HG03066 (cell line): ENCODE measurements around the gene RBM19.

Experiments
- ATAC-seq: cut with Tn5 transposase; IDR thresholded peaks from one replicate; pipeline ENCODE4 v1.9.1; 2021; ENCODE audit warnings: low read depth; ENCODE audit not compliant: unreplicated experiment

Gene RBM19

DNA sequence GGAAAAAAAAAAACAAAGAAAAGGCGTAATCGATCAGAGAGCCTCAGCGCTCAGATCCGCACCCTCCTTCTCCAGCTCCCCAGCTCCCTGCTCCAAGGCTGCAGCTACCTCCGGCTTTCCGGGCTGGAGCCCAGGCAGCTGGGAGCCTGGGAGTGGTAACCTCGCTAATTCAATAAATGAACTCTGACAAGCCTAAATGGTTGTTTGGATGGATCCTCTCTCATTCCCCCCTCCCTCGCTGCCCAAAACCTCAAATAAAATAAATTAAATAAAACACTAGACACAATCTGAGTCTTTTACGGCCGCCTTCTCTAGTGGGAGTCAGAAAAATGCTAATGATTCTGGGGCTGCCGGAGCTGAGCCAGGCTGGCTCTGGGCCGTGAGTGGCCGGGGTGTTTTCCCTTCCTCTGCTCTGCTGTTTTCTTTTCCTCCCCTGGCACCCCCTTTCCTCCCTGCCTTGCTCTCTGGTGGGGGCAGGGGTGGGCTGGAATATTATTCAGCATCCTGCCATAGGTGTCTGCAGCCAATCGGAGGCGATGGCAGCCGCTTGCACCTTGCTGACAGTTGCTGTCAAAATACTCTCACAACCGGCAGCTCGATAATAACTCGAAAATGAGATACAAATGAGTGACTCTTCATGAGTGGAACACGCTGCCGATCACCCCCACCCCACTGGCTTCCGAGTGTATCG lies 76.1 kb downstream of the RBM19 start:
- ATAC-seq: no peak

DNA sequence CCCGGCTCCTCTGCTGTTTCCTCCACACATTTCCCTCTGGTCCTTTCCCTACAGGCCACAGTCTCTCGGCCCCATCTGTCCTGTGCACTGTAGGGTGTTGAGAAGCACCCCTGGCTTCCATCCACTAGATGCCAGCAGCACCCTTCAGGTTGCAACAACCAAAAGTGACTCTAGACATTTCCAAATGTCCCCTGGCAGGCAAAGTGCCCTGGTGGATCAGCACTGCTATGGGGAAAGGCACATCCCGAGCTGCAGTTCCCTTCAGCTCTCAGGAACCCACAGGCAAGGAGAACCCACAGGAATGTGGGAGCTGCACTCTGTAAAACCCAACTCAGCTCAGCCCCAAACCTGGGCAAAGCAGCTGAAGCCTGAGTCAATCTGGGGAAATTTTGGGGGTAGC lies 77.0 kb downstream of the RBM19 start:
- no peak for ATAC-seq

DNA sequence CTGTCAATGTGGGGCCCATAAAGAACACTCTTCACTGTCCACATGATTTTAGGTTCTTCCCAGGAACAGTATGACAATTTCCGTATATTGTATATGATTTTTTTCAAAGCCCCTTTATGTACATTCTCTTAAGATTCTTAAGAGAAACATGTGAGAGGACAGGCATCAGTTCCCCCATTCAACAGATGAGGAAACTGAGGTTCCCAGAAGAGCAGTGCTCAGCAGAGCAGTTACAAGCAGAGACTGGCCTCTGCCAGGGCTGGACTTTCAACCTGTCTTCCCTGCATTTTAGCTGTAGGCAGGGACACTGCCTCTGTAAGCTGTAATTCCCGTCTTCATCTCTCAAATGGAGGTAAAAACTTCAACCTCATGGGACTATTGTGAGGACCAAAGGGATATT lies 77.7 kb downstream of the RBM19 start:
- no peak for ATAC-seq

DNA sequence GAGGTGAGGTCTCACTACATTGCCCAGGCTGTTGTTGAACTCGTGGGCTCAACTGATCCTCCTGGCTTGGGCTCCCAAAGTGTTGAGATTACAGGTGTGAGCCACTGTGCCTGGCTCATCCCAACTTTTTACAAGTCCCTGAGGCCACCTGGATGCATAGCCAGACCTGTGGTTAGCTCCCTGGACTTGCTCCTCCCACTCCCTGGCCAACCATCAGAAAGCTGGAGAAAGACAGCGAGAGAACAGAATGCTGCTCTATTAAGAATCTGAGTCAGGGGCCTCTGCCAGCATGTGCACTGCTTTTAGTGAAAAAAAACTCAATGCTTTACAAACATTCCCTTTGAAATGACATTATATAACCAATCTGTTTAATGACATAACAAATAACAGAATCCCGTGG lies 78.2 kb downstream of the RBM19 start:
- no peak for ATAC-seq

DNA sequence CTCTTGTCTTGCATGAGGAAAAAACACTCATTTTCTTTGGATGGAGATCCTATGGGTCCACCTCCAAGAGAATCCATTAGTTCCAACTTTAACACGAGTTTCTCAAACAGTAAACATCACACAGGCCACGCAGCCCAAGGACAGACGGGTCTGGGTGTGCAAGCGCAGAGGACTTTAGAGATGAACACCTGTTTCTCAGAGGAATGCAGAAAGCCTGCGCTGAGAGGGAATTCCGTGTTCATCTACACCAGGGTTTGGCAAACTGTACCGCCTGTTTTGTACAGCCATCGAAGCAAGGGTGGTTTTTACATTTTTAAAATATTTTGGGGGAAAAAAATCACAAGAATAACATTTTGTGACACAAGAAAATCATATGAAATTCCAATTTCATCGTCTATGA lies 79.4 kb downstream of the RBM19 start:
- ATAC-seq: no peak

DNA sequence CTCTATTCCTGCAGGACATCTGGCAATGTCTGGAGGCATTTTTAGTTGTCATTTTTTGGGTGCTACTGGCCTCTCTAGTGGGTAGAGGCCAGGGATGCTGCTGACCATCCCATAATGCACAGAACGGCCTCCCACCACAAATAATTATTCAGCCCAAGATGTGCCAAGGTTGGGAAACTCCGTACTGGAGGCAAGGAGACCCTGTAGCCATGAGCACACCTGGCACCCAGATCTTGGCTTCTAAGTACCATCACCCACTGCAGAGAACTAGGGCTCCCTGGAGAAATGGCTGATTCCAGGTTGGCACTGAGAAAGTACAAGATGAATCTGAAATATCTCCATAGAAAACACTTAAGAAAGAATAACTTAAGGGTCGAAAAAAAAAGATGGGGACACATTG lies 81.7 kb downstream of the RBM19 start:
- ATAC-seq: no peak

DNA sequence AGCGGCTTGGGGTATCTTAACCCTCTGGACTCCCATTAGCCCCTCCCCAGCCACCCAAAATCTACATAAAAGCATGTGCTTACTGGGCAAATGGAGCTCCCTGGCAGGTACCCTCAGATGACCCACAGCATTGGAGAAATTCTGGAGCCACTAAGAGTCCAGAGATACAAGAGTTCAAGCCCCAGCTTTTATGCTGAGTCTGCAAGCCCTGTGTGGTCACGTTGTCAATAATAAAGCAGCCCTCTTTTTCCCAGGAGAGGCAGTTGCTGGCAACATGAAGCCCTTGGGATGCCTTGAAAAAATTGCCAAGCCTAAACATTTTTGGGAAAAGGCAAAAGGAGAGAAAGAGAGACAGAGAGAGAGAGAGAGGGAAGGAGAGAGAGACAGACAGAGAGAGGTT lies 83.4 kb downstream of the RBM19 start:
- ATAC-seq: no peak

DNA sequence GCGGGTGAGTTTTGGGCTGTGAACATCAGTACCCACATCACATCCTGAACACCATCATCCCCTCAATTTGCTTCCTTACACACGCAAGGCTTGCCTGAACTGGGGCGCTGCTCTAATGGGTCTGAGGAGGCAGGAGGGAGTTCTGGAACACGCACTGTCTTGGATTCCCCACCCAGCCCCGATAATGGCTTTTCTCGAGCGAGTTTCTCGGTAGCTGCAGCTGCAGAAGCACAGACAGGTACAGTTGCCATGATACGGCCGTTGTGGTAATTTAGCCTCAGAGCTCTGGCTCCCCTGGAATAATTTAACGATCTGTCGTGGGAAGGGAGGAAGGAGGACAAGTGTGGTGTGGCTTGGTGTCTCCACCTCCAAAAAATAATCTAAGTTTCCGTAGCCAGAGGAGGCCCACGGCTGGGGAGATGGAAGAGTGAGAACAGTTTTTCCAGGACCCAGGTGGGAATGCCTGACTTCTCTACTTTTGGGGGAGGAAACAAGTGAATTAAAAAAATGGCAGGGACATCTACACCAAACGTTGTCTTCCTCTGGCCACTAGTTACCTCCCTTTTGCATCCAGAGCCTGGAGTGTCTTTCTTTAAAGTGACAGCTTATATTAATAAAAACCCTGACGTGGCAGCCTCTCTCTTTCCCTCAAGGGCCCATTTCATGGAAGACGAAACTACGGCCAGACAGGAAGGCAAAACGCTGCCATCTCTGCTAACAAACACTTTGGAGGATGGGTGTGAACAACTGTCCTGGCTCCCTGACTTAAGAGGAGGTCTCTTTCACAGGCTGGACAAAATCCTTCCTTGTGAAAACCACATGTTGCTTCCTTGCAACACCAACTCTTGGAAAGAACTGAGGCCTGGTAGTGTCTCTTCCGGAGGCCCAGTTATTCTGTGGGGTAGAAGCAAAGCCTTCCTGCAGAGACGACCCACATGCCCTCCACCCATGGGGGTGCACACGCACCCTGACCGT lies 84.8 kb downstream of the RBM19 start:
- ATAC-seq: no peak

DNA sequence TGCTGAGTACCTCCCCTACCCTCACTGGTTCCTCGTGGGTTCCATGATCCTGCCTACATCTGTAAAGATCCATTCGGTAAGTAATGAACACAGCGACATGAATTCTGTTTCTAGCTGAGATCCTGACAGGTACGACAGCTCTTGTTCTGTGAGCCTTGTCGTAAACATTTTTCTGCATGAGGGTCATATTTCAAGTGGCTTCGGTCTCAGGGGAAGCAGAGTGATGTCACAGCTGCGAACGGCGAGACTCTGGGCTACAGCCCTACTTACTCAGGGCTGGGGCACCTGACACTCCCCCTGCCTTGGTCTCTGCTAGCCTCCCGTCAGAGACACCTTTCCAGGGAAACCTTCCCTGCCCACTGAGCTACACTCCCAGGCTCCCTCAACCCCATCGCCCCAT lies 85.8 kb downstream of the RBM19 start:
- no peak for ATAC-seq

DNA sequence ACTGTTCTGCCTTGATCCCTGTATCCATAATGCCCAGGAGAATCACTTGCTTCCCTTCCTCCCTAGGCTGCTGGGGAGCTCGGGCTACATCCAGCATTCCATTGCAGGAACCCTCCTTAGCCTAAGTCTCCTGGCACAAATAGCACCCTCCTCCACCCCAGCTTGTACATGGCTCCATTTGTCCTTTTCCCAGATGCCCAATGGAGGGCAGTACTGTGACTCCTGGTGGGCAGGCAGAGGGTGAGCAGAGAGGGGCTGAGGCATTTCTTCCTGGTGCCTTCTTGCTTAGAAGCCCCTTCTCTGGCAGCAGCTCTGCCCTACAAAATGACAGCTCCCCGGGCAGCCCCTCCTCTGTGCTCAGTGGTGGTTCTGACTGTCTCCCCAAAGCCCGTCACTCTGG lies 86.5 kb downstream of the RBM19 start:
- ATAC-seq: no peak

DNA sequence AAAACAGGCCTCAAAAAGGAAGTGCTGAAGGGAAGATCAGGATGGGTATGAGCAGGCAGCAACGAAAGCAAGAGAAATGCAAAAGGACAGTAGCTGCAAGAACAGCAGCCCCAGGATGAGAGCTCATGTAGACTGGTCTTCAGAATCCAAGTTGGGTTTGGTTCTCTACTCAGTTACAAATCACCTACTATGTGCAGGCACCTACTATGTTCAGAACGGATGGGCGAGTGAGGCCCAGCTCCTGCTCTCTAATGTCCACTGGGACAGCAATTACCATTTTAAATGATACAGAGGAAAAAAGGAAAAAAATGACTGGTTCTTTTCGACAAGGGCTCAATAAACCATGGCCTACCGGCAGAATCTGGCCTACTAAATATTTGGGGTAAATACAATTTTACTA lies 88.5 kb downstream of the RBM19 start:
- no peak for ATAC-seq

DNA sequence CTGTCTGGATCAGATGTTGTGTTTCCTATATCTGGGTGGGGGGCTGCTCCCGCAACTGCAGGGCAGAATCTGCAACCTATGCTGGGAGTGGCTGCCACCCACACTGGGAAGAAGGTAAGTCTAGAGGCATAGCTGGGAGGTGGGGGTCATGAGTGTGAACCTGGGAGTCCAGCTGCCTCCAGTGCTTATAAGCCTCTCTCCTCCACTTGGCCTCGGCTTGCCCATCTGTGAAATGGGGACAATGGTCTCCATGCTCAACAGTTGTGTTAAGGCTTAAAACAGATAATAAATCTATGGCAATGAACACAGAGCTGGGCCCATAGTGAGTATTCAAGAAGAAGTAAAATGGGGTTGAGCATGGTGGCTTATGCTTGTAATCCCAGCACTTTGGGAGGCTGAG lies 90.0 kb downstream of the RBM19 start:
- ATAC-seq: no peak

DNA sequence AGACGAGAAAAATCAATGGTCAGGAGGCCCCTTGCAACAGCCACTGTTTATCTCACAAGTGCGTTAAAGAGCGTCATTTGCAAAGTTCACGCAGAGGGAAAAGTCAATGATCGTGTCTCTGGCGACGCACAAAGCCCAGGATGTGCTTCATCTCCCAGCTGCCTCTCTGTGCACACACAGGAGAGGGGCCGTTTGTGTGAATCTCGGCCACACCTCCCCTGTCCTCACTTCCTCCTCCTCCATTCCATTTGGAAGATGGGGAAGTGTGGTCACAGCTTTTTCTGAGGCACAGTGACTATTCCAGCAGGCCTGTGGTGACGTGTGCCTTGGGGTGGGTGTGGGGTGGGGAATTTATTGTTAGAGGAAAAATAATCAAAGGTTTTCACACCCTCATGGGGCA lies 90.4 kb downstream of the RBM19 start:
- ATAC-seq: no peak

DNA sequence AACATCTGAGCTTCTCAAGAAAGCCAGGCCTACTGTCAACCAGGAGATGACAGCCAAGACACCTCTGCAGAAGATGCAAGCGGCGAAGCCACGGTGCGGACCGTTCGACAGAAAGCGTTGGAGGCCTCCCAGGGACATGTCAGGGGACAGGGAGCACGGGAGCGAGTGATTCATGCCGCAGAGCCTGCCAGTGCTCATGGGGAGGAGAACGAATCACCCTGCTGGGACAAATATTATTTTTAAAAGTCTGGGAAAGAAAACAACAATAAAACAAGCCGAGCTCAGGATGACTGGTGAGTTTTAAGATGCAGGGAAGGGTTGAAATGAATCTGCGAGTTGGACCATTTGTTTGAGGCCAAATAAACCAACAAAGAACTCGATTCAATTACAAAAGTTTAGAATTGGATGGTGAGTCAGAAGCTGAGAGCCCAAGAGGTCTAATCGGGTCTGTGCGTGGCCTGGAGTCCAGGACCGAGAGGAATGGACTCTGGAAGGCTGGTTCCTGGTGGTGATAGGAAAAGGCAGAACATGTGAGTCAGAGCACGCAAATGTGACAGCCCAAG lies 91.0 kb downstream of the RBM19 start:
- ATAC-seq: no peak

DNA sequence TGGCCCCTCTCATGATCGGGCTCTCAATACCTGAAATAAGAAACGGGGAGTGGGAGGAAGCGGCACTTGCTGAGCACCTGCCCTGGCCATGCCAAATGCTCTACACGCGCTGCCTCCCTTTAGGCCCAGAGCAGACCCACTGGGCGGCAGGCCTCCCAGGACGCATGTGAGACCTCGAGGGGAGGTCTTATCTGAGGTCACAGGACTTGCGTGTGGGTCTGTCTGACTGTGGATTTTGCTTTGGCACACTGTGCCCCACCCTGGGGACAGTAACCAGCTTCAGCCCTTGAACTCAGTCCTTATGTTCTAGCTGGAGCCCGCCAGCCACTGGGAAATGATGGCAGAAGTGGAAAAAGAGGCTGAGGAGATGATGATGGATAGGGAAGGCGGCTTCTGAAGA lies 91.8 kb downstream of the RBM19 start:
- ATAC-seq: no peak

DNA sequence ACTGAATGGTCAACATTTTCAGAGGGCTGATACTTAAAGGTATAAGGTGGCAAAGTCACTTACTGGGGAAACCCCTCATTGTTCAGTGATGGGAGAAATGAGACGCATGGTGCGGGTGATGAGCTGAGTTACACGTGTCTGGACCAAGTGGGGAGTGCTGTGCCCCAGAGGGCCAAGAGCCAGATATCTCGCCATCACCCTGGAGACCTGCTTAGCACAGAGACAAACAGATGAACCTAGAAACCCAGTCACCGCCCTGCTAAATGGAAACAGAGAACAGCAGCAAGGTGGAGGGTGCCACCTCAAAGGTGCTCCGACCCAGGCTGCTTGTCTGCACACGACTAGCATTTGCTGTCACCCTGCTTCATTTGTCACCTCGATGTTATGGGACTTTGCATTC lies 92.4 kb downstream of the RBM19 start:
- ATAC-seq: no peak

DNA sequence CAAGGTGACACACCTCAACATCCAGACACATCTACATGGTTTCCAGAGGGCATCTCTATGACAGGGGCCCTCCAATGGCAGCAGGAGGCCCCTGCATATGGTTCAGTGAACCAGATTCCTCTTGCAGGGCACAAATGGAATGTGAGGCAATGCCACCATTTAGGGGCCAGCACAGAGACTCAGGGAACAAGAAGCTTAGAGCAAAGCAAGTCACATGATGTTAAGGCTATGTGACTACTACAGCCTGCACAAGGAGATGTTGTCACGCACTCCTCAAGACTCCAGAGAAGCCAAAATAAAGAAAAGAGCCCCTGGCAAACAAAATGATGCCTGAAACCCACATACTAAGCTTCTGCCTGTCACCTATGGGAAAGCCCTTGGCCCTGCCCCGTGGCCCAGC lies 95.2 kb downstream of the RBM19 start:
- no peak for ATAC-seq

DNA sequence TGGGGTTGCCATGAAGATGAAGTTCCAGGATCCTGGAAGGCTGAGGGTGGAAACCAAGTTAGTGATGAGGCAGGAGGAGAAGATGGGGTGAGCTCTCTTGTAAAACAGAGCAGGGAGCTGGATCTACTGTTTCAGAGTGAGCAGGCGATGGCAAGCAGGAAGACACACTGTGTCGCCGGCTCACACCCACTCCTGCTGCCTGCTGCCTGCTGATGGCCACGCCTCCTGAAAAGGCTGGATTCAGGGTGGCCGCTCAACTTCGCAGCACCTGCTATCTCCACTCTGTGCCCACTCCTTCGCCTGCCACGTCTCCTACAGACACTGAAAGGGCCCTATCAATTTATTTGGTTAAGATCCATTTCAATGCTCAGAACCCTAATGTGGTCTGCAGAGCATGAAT lies 96.1 kb downstream of the RBM19 start:
- no peak for ATAC-seq

DNA sequence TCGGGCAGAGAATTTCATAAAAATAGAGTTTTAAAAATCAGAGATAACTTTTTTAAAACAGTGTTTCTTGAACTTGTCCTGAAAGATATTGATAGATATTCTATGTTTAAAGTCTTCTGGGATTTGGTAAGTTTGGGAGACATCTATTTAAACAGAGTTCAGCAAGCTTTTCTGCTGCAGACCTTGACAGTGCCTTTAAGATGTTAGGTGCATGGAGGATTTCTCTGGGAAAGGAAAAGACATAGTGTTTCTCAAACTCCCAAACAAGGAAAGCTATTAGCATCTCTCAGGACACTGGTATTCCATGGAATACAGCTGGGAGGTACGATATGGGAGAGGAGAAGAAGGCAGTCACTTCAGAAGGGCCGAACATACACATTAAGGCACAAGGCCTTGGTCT lies 97.8 kb downstream of the RBM19 start:
- ATAC-seq: no peak

DNA sequence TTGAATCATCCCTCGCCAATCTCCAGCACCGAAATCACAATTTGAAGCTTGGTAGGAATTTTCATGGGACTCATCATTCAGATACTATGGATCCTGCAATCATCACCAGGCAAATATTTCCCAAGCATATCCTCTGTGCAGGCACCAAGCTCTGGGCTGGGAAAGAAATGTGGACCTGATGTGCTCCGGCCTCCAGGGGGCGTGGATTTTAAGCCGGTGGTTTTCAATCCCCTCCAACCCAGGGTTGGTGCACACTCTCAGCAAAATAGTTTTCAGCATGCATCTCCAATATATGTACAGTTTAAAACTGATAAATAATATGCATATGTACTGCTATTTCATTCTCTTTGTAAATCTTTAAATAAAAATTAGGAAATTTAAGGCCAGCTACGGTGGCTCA lies 98.9 kb downstream of the RBM19 start:
- ATAC-seq: no peak

DNA sequence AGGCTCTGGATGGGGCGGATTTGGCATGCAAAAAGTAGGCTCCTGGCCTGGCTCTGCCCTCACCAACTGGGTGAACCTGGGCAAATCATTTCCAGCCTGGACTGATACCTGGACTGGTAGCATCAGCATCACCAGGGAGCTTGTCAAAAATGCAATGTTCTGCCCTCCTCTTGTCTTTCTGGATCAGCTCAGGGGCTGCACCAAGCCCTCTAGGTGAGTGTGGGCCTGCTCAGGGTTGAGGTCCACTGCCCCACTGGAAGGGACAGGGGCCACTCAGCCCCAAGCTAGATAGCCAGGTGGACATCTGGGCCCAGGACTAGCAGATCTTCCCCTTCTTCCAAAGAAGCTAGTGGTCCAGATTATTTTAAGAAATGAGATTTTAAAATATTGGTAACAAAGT lies 99.6 kb downstream of the RBM19 start:
- no peak for ATAC-seq

DNA sequence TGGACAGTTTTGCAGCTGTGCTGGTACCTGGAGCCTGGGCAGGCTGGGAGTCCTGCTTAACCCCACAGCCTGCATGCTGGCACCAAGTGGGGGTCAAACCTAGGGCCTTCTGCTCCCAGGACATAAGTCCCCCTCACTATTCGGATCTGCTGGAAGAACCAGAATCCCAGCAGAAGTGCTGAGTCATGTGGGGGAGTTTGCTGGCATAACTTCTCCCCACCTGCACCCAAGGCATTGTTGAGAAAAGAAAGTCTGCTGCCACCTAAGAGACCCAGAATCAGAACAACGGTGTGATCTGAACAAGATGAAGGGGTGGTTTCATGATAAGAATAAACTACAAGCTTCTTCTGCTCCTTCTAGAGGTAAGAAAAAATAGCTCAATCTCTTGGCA lies 102.7 kb downstream of the RBM19 start:
- no peak for ATAC-seq
